SK-N-SH (cell line): ENCODE measurements around the gene NUTM2F. TPM values are rescaled to one million over a fixed set of nuclear protein-coding genes. Genes with fewer than 3 reads are reported as not detected.

Source experiments
- CTCF ChIA-PET: fragments of 300-600, 350-600 bp; formaldehyde crosslinking; extraction: SDS; loops from one replicate; lab custom pipeline; 2021; lab: Yijun Ruan, JAX
- POLR2A ChIA-PET: fragments of 350-600 bp; sonication (Branson Sonifier 250); formaldehyde crosslinking; extraction: SDS; loops from one replicate; lab custom pipeline; 2020; ENCODE audit warnings: antibody characterized with exemption, inconsistent platforms; lab: Yijun Ruan, JAX
- DNase-seq: peaks from one replicate; pipeline ENCODE4 v3.0.0; 2012
- H2AFZ ChIP-seq: fragments of 200-600 bp; sonication (generic); 2 replicates; pipeline ENCODE4 v1.8.1; 2016; ENCODE audit warnings: antibody characterized with exemption, mild to moderate bottlenecking, low read depth
- H3F3A ChIP-seq: fragments of 200-600 bp; sonication (generic); replicated peaks from 2 replicates; pipeline ENCODE3; 2016; ENCODE audit warnings: antibody characterized with exemption, mild to moderate bottlenecking; ENCODE audit not compliant: insufficient read depth
- H3K27ac ChIP-seq, 2 experiments: fragments of 200-500 bp in 1 of 2; fragments of 200-600 bp in 1 of 2; sonication (Bioruptor generic) in 1 of 2; sonication (generic), shearing (Covaris generic) in 1 of 2; 2 replicates each; pipeline versions ENCODE4 v1.5.1 to v1.6.1; 2014 to 2016; ENCODE audit warnings: low read depth in 2 of 2, inconsistent platforms in 1 of 2, low read length in 1 of 2, mild to moderate bottlenecking in 1 of 2, mixed read lengths in 1 of 2
- H3K27me3 ChIP-seq: fragments of 200-600 bp; sonication (generic), shearing (Covaris generic); 2 replicates; pipeline ENCODE4 v1.6.1; 2016; ENCODE audit warnings: mixed run types; ENCODE audit not compliant: insufficient read depth
- H3K36me3 ChIP-seq, 2 experiments: fragments of 200-500 bp in 1 of 2; fragments of 200-600 bp in 1 of 2; sonication (Bioruptor generic) in 1 of 2; sonication (generic) in 1 of 2; replicated peaks in 1 of 2; 2 replicates each; pipeline versions ENCODE3 to v1.5.1; 2014 to 2016; ENCODE audit warnings: low read length in 1 of 2, mild to moderate bottlenecking in 1 of 2; ENCODE audit not compliant: insufficient read depth in 2 of 2, control insufficient read depth in 1 of 2
- H3K4me1 ChIP-seq, 2 experiments: fragments of 200-500 bp in 1 of 2; fragments of 200-600 bp in 1 of 2; sonication (Bioruptor generic) in 1 of 2; sonication (generic), shearing (Covaris generic) in 1 of 2; 2 replicates each; pipeline versions ENCODE4 v1.5.1 to v1.6.1; 2014 to 2016; ENCODE audit warnings: low read depth in 1 of 2, low read length in 1 of 2, mixed run types in 1 of 2; ENCODE audit not compliant: insufficient read depth in 2 of 2, control insufficient read depth in 1 of 2
- H3K4me2 ChIP-seq: fragments of 200-600 bp; sonication (generic), shearing (Covaris generic); 2 replicates; pipeline ENCODE4 v1.6.1; 2017; ENCODE audit warnings: mixed run types
- H3K4me3 ChIP-seq, 2 experiments: fragments of 200-500 bp in 1 of 2; fragments of 200-600 bp in 1 of 2; sonication (Bioruptor generic) in 1 of 2; sonication (generic), shearing (Covaris generic) in 1 of 2; 2 replicates each; pipeline versions ENCODE4 v1.5.1 to v1.8.1; 2014 to 2016; ENCODE audit warnings: low read depth in 2 of 2, inconsistent platforms in 1 of 2, low read length in 1 of 2, mild to moderate bottlenecking in 1 of 2, mixed read lengths in 1 of 2, moderate library complexity in 1 of 2
- H3K79me2 ChIP-seq: fragments of 200-600 bp; sonication (generic); 2 replicates; pipeline ENCODE4 v1.8.1; 2017; ENCODE audit warnings: mild to moderate bottlenecking; ENCODE audit not compliant: insufficient read depth
- H3K9ac ChIP-seq: fragments of 200-600 bp; sonication (generic); 2 replicates; pipeline ENCODE4 v1.6.1; 2017; ENCODE audit warnings: mixed run types
- H3K9me2 ChIP-seq: fragments of 200-600 bp; sonication (generic); 2 replicates; pipeline ENCODE4 v1.6.1; 2017; ENCODE audit warnings: mixed run types
- H3K9me3 ChIP-seq: fragments of 200-600 bp; sonication (generic); 2 replicates; pipeline ENCODE4 v1.6.1; 2017; ENCODE audit warnings: mixed run types, mild to moderate bottlenecking, moderate library complexity
- H4K20me1 ChIP-seq: fragments of 200-600 bp; sonication (generic); 2 replicates; pipeline ENCODE4 v1.6.1; 2017; ENCODE audit warnings: mild to moderate bottlenecking, mixed run types; ENCODE audit not compliant: insufficient read depth
- ELF1 ChIP-seq: IDR thresholded peaks from 2 replicates; pipeline ENCODE4 v1.4.0; 2012
- EP300 ChIP-seq, 2 experiments: IDR thresholded peaks; 2 replicates each; pipeline versions ENCODE4 v1.4.0 to v1.6.1; 2012; ENCODE audit warnings: borderline replicate concordance in 1 of 2, low read depth in 1 of 2, low read length in 1 of 2
- EZH2phosphoT487 ChIP-seq: fragments of 200-600 bp; sonication (generic); IDR thresholded peaks from 2 replicates; pipeline ENCODE4 v1.6.1; 2017; ENCODE audit warnings: low read depth, mixed run types, mild to moderate bottlenecking, antibody characterized with exemption, moderate library complexity, borderline replicate concordance
- GABPA ChIP-seq: IDR thresholded peaks from 2 replicates; pipeline ENCODE4 v1.4.0; 2012; ENCODE audit warnings: low read depth, mild to moderate bottlenecking
- GATA2 ChIP-seq: sonication (generic); formaldehyde crosslinking; IDR thresholded peaks from 2 replicates; pipeline ENCODE4 v1.5.0; 2020; ENCODE audit warnings: mild to moderate bottlenecking, missing genetic modification reagents
- JUND ChIP-seq: IDR thresholded peaks from 2 replicates; pipeline ENCODE4 v1.4.0; 2012
- MAX ChIP-seq: IDR thresholded peaks from 2 replicates; pipeline ENCODE4 v1.4.0; 2012; ENCODE audit warnings: low read depth
- MXI1 ChIP-seq: IDR thresholded peaks from 2 replicates; pipeline ENCODE4 v1.6.1; 2012; ENCODE audit warnings: mild to moderate bottlenecking, low read depth, low read length, improper control_type of control experiment
- NRF1 ChIP-seq: IDR thresholded peaks from 2 replicates; pipeline ENCODE4 v1.6.1; 2012; ENCODE audit warnings: low read depth, mild to moderate bottlenecking, low read length
- RCOR1 ChIP-seq: fragments of 150-350 bp; IDR thresholded peaks from 2 replicates; pipeline ENCODE4 v1.6.1; 2017; ENCODE audit warnings: antibody characterized with exemption, low read length
- RXRA ChIP-seq: IDR thresholded peaks from 2 replicates; pipeline ENCODE4 v1.4.0; 2012; ENCODE audit warnings: low read depth, mild to moderate bottlenecking, borderline replicate concordance
- TAF1 ChIP-seq: IDR thresholded peaks from 2 replicates; pipeline ENCODE4 v1.6.1; 2012; ENCODE audit warnings: low read depth, mild to moderate bottlenecking, low read length, moderate library complexity, borderline replicate concordance
- USF1 ChIP-seq: IDR thresholded peaks from 2 replicates; pipeline ENCODE4 v1.4.0; 2012; ENCODE audit warnings: low read depth, borderline replicate concordance
- YY1 ChIP-seq: IDR thresholded peaks from 2 replicates; pipeline ENCODE4 v1.4.0; 2012; ENCODE audit warnings: low read depth, mild to moderate bottlenecking
- WGBS: methylation state at CpG from one replicate; pipeline ENCODE4 v1.1.6; 2017; ENCODE audit warnings: low lambda C conversion rate; 5-methylcytosine and 5-hydroxymethylcytosine counted together
- polyA plus RNA-seq, 3 experiments: library from polyadenylated mRNA; depleted of rRNA; stranded (reverse); fragments of >200 nt; gene quantifications; 2 replicates each; pipeline ENCODE4 v1.2.3, GENCODE V29; 2012
- TF ChIP-seq, protein P1 (sequence below): IDR thresholded peaks from 2 replicates; pipeline ENCODE4 v1.6.1; 2012; ENCODE audit warnings: mild to moderate bottlenecking, low read depth, low read length, moderate library complexity

Gene NUTM2F
- polyA plus RNA-seq, 1 of the 3 experiments (the other 2 are of a cell fraction): not detected

GRCh38 chr9:94301583-94301982 lies 26.9 kb downstream of the NUTM2F start:
- 71% methylated on average over 5 of the region's 5 CpGs for WGBS
- H3K27ac ChIP-seq: no peak overlapping the region
- ChIA-PET CTCF (no interaction called here), POLR2A (no interaction called here)
- H3K4me3 ChIP-seq: no peak overlapping the region
- no peaks in the 10 kb centered on the region for H3K9me3 ChIP-seq
- H2AFZ ChIP-seq: no peak overlapping the region
- no peaks in the 10 kb centered on the region for H4K20me1 ChIP-seq
- H3K4me1 ChIP-seq: no peaks in the 10 kb centered on the region
- H3K9ac ChIP-seq: no peak overlapping the region
- H3K9me2 ChIP-seq: no peaks in the 10 kb centered on the region
- no peaks in the 10 kb centered on the region for H3F3A ChIP-seq
- H3K36me3 ChIP-seq: no peaks in the 10 kb centered on the region
- no peaks in the 10 kb centered on the region for H3K79me2 ChIP-seq
- H3K4me2 ChIP-seq: no peak overlapping the region
- TF ChIP-seq EP300 (IDR thresholded peaks at IDR 0.05; ENCODE audit: borderline replicate concordance in 1 of 2, low read depth in 1 of 2, low read length in 1 of 2): no peak
- no peak for TF ChIP-seq YY1
- no peak for TF ChIP-seq TAF1
- no peak for TF ChIP-seq RXRA
- TF ChIP-seq JUND: no peak
- no peak for TF ChIP-seq USF1
- no peak for TF ChIP-seq EZH2phosphoT487
- TF ChIP-seq MXI1: no peak
- TF ChIP-seq GABPA: no peak
- no peak for TF ChIP-seq MAX
- no peak for TF ChIP-seq RCOR1
- TF ChIP-seq GATA2 (CRISPR knock-in tag): no peak
- TF ChIP-seq, protein P1, sequence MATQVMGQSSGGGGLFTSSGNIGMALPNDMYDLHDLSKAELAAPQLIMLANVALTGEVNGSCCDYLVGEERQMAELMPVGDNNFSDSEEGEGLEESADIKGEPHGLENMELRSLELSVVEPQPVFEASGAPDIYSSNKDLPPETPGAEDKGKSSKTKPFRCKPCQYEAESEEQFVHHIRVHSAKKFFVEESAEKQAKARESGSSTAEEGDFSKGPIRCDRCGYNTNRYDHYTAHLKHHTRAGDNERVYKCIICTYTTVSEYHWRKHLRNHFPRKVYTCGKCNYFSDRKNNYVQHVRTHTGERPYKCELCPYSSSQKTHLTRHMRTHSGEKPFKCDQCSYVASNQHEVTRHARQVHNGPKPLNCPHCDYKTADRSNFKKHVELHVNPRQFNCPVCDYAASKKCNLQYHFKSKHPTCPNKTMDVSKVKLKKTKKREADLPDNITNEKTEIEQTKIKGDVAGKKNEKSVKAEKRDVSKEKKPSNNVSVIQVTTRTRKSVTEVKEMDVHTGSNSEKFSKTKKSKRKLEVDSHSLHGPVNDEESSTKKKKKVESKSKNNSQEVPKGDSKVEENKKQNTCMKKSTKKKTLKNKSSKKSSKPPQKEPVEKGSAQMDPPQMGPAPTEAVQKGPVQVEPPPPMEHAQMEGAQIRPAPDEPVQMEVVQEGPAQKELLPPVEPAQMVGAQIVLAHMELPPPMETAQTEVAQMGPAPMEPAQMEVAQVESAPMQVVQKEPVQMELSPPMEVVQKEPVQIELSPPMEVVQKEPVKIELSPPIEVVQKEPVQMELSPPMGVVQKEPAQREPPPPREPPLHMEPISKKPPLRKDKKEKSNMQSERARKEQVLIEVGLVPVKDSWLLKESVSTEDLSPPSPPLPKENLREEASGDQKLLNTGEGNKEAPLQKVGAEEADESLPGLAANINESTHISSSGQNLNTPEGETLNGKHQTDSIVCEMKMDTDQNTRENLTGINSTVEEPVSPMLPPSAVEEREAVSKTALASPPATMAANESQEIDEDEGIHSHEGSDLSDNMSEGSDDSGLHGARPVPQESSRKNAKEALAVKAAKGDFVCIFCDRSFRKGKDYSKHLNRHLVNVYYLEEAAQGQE: no peak
- TF ChIP-seq ELF1: no peak
- no peak for TF ChIP-seq NRF1
- TF ChIP-seq, all 33 proteins: peak for 0
- no peak for DNase-seq
- H3K27me3 ChIP-seq: no peaks in the 10 kb centered on the region
